Muscle of arm (tissue), 12 donors: ENCODE results near the gene STIM1. TPM values are rescaled to one million over a fixed set of nuclear protein-coding genes. Genes with fewer than 3 reads are reported as not detected.

Source experiments
- DNase-seq: peaks from one replicate; pipeline ENCODE4 v3.0.0-alpha.2; 2013
- polyA plus RNA-seq, 12 donors: library from polyadenylated mRNA; unstranded; fragments of 120-200 nt; gene quantifications; one replicate each; pipeline ENCODE4 v1.2.1, GENCODE V29; 2013; ENCODE audit not compliant: insufficient read length in 12 of 12

The STIM1 gene
- polyA plus RNA-seq, 12 donors, result 55.0 to 120 (median 103) TPM; not detected in 1

GRCh38 chr11:4065086-4065485, 209.6 kb downstream of the STIM1 start:
- DNase-seq, result no peak

GRCh38 chr11:4065601-4066377, 210.3 kb downstream of the STIM1 start:
- DNase-seq, result no peak

- DNase-seq, result no peak
These were observed 211.4 kb downstream of the STIM1 start for GRCh38 chr11:4066910-4067309.

GRCh38 chr11:4068962-4069361, 213.5 kb downstream of the STIM1 start:
- DNase-seq, result no peak

GRCh38 chr11:4071325-4071724, 215.9 kb downstream of the STIM1 start:
- no peak for DNase-seq

GRCh38 chr11:4071914-4072313, 216.4 kb downstream of the STIM1 start:
- DNase-seq, result no peak

GRCh38 chr11:4072668-4073285, 217.3 kb downstream of the STIM1 start:
- peak; percentile 82 for DNase-seq

GRCh38 chr11:4074266-4074665, 218.8 kb downstream of the STIM1 start:
- no peak for DNase-seq

GRCh38 chr11:4076774-4077173, 221.3 kb downstream of the STIM1 start:
- DNase-seq, result no peak

- DNase-seq, result no peak
These were observed 227.7 kb downstream of the STIM1 start for GRCh38 chr11:4083198-4083597.

GRCh38 chr11:4084406-4085125, 229.1 kb downstream of the STIM1 start:
- DNase-seq, result no peak

GRCh38 chr11:4085575-4085974, 230.1 kb downstream of the STIM1 start:
- no peak for DNase-seq

GRCh38 chr11:4086575-4087353, 231.3 kb downstream of the STIM1 start:
- no peak for DNase-seq

GRCh38 chr11:4087551-4087950, 232.1 kb downstream of the STIM1 start:
- no peak for DNase-seq

- DNase-seq, result no peak
These were observed 234.8 kb downstream of the STIM1 start for GRCh38 chr11:4090258-4090657.

GRCh38 chr11:4092026-4092425, 236.6 kb downstream of the STIM1 start:
- no peak for DNase-seq

- DNase-seq, result no peak
These were observed 238.3 kb downstream of the STIM1 start for GRCh38 chr11:4093519-4094347.

GRCh38 chr11:4094348-4095291, 239.2 kb downstream of the STIM1 start, which contains the start of gene RRM1:
Gene RRM1 (plus strand): TSS chr11:4094799. CDS start chr11:4095013, 214 bp downstream.
- DNase-seq, result peak; percentile 96

- no peak for DNase-seq
These were observed 240.2 kb downstream of the STIM1 start for GRCh38 chr11:4095509-4096230.
